ENCODE measurements around the gene C6orf120.

The C6orf120 gene

DNA sequence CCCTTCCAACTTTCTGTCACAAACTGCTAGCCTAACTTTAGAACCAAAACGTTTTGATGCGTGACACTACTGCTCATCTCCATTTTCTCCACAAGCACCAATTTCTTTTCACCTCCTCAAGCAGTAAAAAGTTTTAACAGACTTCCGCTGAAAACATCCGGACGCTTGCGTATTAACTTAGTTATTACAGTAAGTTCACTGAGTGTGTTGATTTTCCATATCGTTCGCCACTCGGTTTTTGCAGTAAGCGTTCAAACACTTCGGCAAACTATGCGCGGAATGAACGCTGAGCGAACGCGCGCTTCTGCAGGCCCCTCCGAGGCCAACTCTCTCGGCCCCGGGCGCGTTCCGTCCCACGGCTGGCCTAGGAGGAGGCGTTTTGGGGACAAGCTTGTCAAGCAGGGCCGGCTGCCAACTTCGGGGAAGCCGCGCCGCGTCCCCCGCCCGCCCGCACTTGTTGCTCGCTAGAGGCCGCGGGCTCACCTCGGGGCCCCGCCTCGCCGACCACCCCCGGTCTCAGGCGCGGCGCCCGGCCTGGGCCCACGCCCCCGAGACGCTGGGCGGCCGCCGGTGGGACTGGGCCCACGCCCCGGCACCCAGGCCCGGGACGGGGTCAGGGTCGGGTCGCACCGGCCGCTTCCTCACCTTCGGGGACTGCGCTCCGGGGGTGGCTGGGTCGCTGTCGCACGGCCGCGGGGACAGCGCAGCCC is 21.4 kb downstream of the C6orf120 start:
- DNase-seq (ENCODE audit: extremely low read depth, low read depth) = no peak
- TF ChIP-seq, protein P1, sequence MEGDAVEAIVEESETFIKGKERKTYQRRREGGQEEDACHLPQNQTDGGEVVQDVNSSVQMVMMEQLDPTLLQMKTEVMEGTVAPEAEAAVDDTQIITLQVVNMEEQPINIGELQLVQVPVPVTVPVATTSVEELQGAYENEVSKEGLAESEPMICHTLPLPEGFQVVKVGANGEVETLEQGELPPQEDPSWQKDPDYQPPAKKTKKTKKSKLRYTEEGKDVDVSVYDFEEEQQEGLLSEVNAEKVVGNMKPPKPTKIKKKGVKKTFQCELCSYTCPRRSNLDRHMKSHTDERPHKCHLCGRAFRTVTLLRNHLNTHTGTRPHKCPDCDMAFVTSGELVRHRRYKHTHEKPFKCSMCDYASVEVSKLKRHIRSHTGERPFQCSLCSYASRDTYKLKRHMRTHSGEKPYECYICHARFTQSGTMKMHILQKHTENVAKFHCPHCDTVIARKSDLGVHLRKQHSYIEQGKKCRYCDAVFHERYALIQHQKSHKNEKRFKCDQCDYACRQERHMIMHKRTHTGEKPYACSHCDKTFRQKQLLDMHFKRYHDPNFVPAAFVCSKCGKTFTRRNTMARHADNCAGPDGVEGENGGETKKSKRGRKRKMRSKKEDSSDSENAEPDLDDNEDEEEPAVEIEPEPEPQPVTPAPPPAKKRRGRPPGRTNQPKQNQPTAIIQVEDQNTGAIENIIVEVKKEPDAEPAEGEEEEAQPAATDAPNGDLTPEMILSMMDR (IDR thresholded peaks at IDR 0.05; ENCODE audit: low read depth, low read length, missing control alignments) = no peak
- H3K4me3 ChIP-seq (replicated peaks; ENCODE audit: low read depth, low read length) = peak overlapping the region; percentile 66

DNA sequence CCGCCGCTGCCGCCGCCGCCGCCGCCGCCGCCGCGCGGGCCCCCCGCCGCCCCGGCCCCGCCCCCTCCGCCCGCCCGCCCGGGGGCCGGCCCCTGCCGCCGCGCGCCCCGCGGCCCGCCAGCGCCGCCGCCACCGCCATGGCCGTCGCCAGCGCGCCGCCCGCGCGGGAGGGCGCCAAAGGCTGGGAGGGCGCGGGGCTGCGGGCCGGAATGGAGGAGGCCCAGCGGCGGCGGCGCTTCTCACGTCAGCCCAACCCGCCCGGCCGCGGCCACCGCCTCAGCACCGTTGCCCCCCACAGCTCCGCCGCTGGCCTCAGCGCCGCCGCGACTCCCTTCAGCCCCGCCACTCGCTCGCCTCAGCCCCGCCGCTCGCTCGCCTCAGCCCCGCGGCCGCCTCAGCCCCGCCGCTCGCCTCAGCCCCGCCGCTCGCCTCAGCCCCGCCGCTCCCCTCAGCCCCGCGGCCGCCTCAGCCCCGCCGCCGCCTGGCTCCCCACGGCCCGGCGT is 22.1 kb downstream of the C6orf120 start:
- TF ChIP-seq, protein P1 (IDR thresholded peaks at IDR 0.05; ENCODE audit: low read depth, low read length, missing control alignments) = no peak
- DNase-seq (ENCODE audit: extremely low read depth, low read depth) = no peak
- peak overlapping the region; percentile 66 for H3K4me3 ChIP-seq (replicated peaks; ENCODE audit: low read depth, low read length)

DNA sequence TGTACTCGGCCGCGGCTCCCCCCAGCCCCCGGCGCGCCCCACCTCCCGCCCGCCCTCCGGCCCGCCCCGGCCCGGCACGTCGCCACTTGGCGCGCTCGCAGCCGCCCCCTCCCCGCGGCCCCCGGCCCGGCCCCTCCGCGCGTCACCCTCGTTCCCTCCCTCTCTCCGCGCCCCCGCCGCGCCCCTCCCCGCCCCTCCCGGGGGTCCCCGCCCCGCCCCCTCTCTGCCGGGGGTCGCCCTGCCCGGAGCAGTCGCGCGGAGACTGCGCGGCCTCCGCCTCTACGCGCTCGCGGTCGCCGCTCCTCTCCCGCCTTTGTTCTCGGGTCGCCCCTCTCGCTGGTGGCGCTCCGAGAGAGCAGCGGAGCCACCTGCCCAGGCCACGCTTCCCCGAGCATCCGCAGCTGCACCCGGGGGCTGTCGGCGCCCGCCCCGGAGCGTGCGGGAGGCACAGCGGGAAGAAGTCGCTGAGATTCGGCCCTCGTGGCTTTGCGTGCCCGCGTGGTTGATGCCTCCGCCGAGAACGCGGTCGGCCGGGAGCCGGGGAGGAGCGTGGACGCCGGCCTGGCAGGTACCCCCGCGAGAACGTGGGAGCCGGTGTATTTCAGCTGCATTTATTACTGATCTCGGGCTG is 22.7 kb downstream of the C6orf120 start, which contains the start of gene PHF10:
Gene PHF10, minus strand, starts transcription at position 7 of the 631 bp plus-strand sequence. CDS start 569 bp downstream, outside the sequence.
- DNase-seq (ENCODE audit: extremely low read depth, low read depth) = no peak
- peak within 1 kb of the TSS; percentile 66 for H3K4me3 ChIP-seq (replicated peaks; ENCODE audit: low read depth, low read length)
- TF ChIP-seq, protein P1 (IDR thresholded peaks at IDR 0.05; ENCODE audit: low read depth, low read length, missing control alignments) = no peak

DNA sequence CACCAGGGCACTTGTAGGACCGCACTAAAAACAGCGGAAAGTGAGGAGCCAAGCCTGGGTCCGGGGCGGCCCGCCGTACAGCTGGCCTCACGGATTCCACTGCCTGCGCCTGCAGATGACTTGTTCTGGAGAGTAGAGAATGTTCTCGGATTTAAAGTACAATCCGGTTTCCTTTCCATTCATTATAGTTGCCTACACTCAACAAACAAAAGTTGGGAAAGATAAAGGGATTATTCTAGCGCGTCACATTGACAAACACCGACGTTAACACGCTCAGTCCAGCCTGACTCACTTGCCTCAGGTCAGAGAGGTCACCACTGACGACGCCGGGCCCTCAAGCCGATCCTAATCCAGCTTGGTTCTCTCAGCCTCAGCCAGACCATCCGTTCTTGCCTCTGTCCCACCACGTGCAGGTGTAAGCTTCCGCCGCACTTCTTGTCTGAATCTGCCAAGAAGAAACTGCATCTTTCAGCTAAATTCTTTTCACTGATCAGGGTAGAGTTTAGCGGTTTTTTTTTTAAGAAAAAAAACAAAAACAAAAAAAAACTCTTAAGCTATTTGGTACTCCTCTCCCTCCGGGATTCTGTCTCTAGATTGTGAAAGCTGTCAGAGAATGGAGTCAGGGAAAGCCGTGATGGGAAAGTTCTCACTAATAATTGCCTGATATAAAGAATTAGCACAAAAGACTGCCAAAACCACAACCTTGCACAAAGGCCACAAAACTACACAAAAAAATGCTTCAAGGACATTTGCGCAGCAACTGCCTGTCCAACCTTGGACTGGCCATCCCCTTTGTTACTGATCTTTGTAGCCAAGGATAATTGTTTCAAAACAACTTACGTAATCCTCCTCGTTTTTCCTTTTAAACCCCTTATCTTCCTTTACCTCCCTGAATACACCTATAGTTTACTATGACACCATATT is 23.5 kb downstream of the C6orf120 start:
- H3K4me3 ChIP-seq (replicated peaks; ENCODE audit: low read depth, low read length) = peak overlapping the region; percentile 59
- DNase-seq (ENCODE audit: extremely low read depth, low read depth) = no peak
- TF ChIP-seq, protein P1 (IDR thresholded peaks at IDR 0.05; ENCODE audit: low read depth, low read length, missing control alignments) = no peak

DNA sequence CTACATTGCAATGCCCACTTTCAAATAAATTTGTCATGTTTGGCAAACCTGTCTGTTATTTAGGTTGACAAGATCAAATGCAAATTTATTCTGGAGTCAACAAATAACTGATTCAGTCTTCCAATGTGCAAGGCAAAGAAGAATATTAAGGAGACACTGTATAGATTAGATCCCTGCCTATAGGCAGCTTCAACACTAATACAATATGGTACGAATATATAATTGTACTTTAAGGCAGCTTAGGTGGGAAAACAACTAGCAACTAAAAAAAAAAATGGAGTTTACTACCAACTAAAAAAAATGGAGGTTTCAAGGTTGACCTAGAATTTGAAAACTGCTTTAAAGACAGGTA is 24.1 kb downstream of the C6orf120 start:
- no peak overlapping the region for H3K4me3 ChIP-seq (replicated peaks; ENCODE audit: low read depth, low read length)
- TF ChIP-seq, protein P1 (IDR thresholded peaks at IDR 0.05; ENCODE audit: low read depth, low read length, missing control alignments) = no peak
- no peak for DNase-seq (ENCODE audit: extremely low read depth, low read depth)

DNA sequence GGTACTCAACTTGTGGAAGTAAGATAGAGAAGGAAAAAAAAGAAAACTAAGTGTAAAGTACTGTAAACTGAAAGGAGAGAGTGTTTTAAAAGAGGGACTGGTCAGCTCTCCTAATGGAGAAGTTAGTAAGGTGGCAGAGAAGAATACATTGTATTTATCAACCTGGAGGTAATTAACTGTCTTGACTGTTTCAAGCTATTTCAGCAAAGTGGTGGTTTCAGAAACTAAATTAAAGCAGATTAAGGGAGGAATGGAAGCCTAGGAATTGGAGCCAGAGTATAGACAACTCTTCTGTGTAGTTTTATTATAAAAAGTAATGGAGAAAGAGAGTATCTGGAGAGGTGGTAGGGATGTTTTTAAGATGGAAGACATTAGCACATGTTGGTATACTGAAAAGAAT is 25.0 kb downstream of the C6orf120 start:
- no peak for DNase-seq (ENCODE audit: extremely low read depth, low read depth)
- H3K4me3 ChIP-seq (replicated peaks; ENCODE audit: low read depth, low read length) = no peak overlapping the region
- TF ChIP-seq, protein P1 (IDR thresholded peaks at IDR 0.05; ENCODE audit: low read depth, low read length, missing control alignments) = no peak
